B cell (primary cell): ENCODE data around the gene BSG. TPM values are rescaled to one million over a fixed set of nuclear protein-coding genes. Genes with fewer than 3 reads are reported as not detected.
A peak's percentile ranks its signal among the peaks of the same experiment; 100 is the strongest.

Source experiments
- ATAC-seq: fragments of 200-7000 bp; cut with Tn5 transposase; one replicate; pipeline ENCODE4 v1.10.0; 2021; ENCODE audit warnings: low read depth, mild to moderate bottlenecking, moderate number of reproducible peaks, moderate library complexity
- CTCF ChIA-PET: fragments of 350-600 bp; sonication (Branson Sonifier 250); formaldehyde crosslinking; loops from one replicate; lab custom pipeline; 2021; ENCODE audit warnings: antibody characterized with exemption, inconsistent platforms; lab: Charles Lee
- POLR2A ChIA-PET: fragments of 350-600 bp; sonication (Branson Sonifier 250); formaldehyde crosslinking; loops from one replicate; lab custom pipeline; 2021; ENCODE audit warnings: antibody characterized with exemption; lab: Charles Lee
- DNase-seq: peaks from one replicate; pipeline ENCODE4 v3.0.0; 2013
- H2AFZ ChIP-seq: 2 replicates; pipeline ENCODE4 v1.6.1; 2012; ENCODE audit warnings: mild to moderate bottlenecking, low read depth, low read length; ENCODE audit not compliant: insufficient read depth, poor library complexity, severe bottlenecking
- H3K27ac ChIP-seq, 2 donors: 1 replicate in 1 of 2; 2 replicates in 1 of 2; pipeline ENCODE4 v1.5.1; 2012 to 2013; ENCODE audit warnings: low read length in 2 of 2, mild to moderate bottlenecking in 2 of 2, moderate library complexity in 1 of 2
- H3K27me3 ChIP-seq, 4 experiments: fragments of 200-600 bp in 1 of 4; sonication (generic) in 1 of 4; replicated peaks in 1 of 4; 1 replicate in 2 of 4; 2 replicates in 2 of 4; pipeline versions ENCODE4 v1.6.1 to v1.7.0; 2013 to 2016; ENCODE audit warnings: low read length in 3 of 4, mild to moderate bottlenecking in 2 of 4, mixed read lengths in 1 of 4, moderate library complexity in 1 of 4; ENCODE audit not compliant: insufficient read depth in 4 of 4, control insufficient read depth in 3 of 4; ENCODE audit errors: control extremely low read depth in 1 of 4
- H3K36me3 ChIP-seq, 2 experiments: replicated peaks in 1 of 2; 1 replicate in 1 of 2; 2 replicates in 1 of 2; pipeline versions ENCODE4 v1.6.1 to v1.7.1; 2013; ENCODE audit warnings: low read length in 1 of 2; ENCODE audit not compliant: insufficient read depth in 2 of 2, control insufficient read depth in 1 of 2; ENCODE audit errors: control extremely low read depth in 1 of 2, extremely low read depth in 1 of 2
- H3K4me1 ChIP-seq, 2 donors: fragments of 200-600 bp in 1 of 2; sonication (generic) in 1 of 2; 1 replicate in 1 of 2; 2 replicates in 1 of 2; pipeline versions ENCODE4 v1.5.1 to v1.6.1; 2013 to 2017; ENCODE audit warnings: low read length in 2 of 2; ENCODE audit not compliant: control insufficient read depth in 2 of 2, insufficient read depth in 2 of 2
- H3K4me2 ChIP-seq: replicated peaks from 2 replicates; pipeline ENCODE3; 2012; ENCODE audit warnings: mild to moderate bottlenecking, low read depth, low read length; ENCODE audit not compliant: poor library complexity, severe bottlenecking
- H3K4me3 ChIP-seq, 5 experiments: fragments of 200-600 bp in 1 of 5; sonication (generic) in 1 of 5; 1 replicate in 3 of 5; 2 replicates in 2 of 5; pipeline versions ENCODE4 v1.5.1 to v1.7.0; 2011 to 2016; ENCODE audit warnings: low read length in 4 of 5, mild to moderate bottlenecking in 4 of 5, low read depth in 2 of 5, control low read depth in 1 of 5, moderate library complexity in 1 of 5; ENCODE audit not compliant: insufficient read depth in 1 of 5; ENCODE audit errors: control extremely low read depth in 1 of 5, extremely low read depth in 1 of 5
- H3K79me2 ChIP-seq: fragments of 200-600 bp; sonication (generic); one replicate; pipeline ENCODE4 v1.6.0; 2016; ENCODE audit warnings: low read length; ENCODE audit not compliant: control insufficient read depth, insufficient read depth
- H3K9ac ChIP-seq: fragments of 200-600 bp; sonication (generic); 2 replicates; pipeline ENCODE4 v1.6.1; 2017; ENCODE audit warnings: mild to moderate bottlenecking, low read length, moderate library complexity
- H3K9me3 ChIP-seq, 3 donors: one replicate each; pipeline versions ENCODE4 v1.6.1 to v1.7.1; 2013; ENCODE audit warnings: low read length in 2 of 3; ENCODE audit not compliant: control insufficient read depth in 2 of 3, insufficient read depth in 1 of 3; ENCODE audit errors: control extremely low read depth in 1 of 3
- H4K20me1 ChIP-seq: 2 replicates; pipeline ENCODE4 v1.6.0; 2012; ENCODE audit warnings: mild to moderate bottlenecking, low read length; ENCODE audit not compliant: insufficient read depth, control insufficient read depth, poor library complexity, severe bottlenecking
- H3K27ac Mint-ChIP-seq: one replicate; pipeline ENCODE4 v1.8.0; 2021; ENCODE audit warnings: mixed read lengths
- H3K27me3 Mint-ChIP-seq: one replicate; pipeline ENCODE4 v1.8.0; 2021; ENCODE audit warnings: mixed read lengths
- H3K4me1 Mint-ChIP-seq: one replicate; pipeline ENCODE4 v1.8.0; 2021; ENCODE audit warnings: mixed read lengths
- H3K4me3 Mint-ChIP-seq: one replicate; pipeline ENCODE4 v1.8.0; 2021; ENCODE audit warnings: mixed read lengths
- H3K9me3 Mint-ChIP-seq: one replicate; pipeline ENCODE4 v1.8.0; 2022; ENCODE audit warnings: mixed read lengths; ENCODE audit not compliant: insufficient read depth
- EZH2 ChIP-seq: IDR thresholded peaks from 2 replicates; pipeline ENCODE4 v1.6.1; 2012; ENCODE audit warnings: borderline replicate concordance, low read depth, mild to moderate bottlenecking, moderate library complexity, low read length; ENCODE audit not compliant: insufficient read depth, poor library complexity, severe bottlenecking
- WGBS: methylation state at CpG from one replicate; pipeline ENCODE4 v1.1.5; 2013; ENCODE audit warnings: missing lambda C conversion rate; ENCODE audit not compliant: insufficient coverage; 5-methylcytosine and 5-hydroxymethylcytosine counted together
- intact Hi-C: fragments of 100-400 bp; cut with micrococcal nuclease; formaldehyde crosslinking; loops from one replicate; pipeline ENCODE4 v1.10.0; 2022
- polyA plus RNA-seq: library from polyadenylated mRNA; depleted of rRNA; stranded (reverse); fragments of >200 nt; gene quantifications from 2 replicates; pipeline ENCODE4 v1.2.3, GENCODE V29; 2012
- total RNA-seq, 2 donors: library from RNA; stranded (reverse); fragments of 120-200 nt in 1 of 2; gene quantifications; 1 replicate in 1 of 2; 2 replicates in 1 of 2; pipeline versions ENCODE4 v1.2.3 to v1.2.4, GENCODE V29; 2013 to 2022
- TF ChIP-seq, protein P1 (sequence below): fragments of 200-600 bp; IDR thresholded peaks from one replicate; pipeline ENCODE4 v1.8.0; 2022; ENCODE audit warnings: antibody characterized with exemption, mild to moderate bottlenecking

Gene BSG
- total and polyA plus RNA-seq, 2 donors (not counting 1 experiment from before 2014, with no cell fraction given): 82.1 to 131 TPM

DNA sequence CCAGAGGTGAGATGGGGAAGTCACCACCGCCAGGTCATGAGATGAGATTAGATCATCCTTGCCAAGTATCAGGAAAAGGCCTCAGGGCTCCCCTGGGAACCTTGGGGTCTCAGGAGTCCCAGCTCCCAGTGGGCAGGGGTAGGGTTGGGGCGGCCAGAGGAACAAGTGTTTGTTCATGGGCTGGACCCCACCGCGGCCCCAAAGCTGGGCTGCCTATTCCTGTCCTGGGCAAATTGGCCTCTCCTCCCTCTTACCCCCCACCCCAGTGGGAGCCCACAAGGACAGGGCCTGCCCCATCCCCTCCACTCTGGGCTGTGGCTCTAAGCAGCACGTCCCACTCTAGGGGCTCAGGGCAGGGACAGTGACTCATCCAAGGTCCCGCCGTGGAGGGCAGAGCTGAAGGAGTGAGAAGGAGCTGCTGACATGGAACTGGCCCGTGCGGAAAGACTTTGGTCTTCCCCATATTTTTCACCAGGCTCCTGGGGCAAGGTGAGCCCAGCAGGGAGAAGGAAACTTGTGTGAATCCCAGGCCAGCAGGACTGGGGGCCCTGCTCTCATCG lies 13.2 kb downstream of the BSG start:
- Histone ChIP-seq H3K79me2 (no peaks in the 10 kb centered on the region), H3K36me3 (peaks cover 0 to 19% of the 10 kb centered on the region in 2 experiments), H3K4me2 (no peak overlapping the region), H3K27ac (no peak overlapping the region), H3K27me3 (peaks cover 0 to 37% (median 13%) of the 10 kb centered on the region in 4 experiments), H3K4me3 (no peak overlapping the region), H3K4me1 (peaks cover 16 to 17% of the 10 kb centered on the region in 2 donors), H3K9ac (no peak overlapping the region), H2AFZ (no peak overlapping the region), H4K20me1 (peaks cover 28% of the 10 kb centered on the region), H3K9me3 (peaks cover 0 to 5% (median 0%) of the 10 kb centered on the region in 3 donors)
- Mint-ChIP-seq H3K4me3 (no peak overlapping the region), H3K27me3 (peaks cover 12% of the 10 kb centered on the region), H3K27ac (no peak overlapping the region), H3K9me3 (no peaks in the 10 kb centered on the region), H3K4me1 (peaks cover 11% of the 10 kb centered on the region)
- POLR2A ChIA-PET: interaction anchor here (0.7 kb wide), 2 partner anchors 53 to 463 kb away, joined by 3 read pairs; no protein-coding TSS in a partner anchor
- intact Hi-C loops: no loop called here
- no peak for DNase-seq
- CTCF ChIA-PET: interaction anchor here (1.0 to 4.2 kb wide), 6 partner anchors 10 to 152 kb away, joined by 3 to 39 read pairs (median 8); no protein-coding TSS in a partner anchor
- TF ChIP-seq, protein P1, sequence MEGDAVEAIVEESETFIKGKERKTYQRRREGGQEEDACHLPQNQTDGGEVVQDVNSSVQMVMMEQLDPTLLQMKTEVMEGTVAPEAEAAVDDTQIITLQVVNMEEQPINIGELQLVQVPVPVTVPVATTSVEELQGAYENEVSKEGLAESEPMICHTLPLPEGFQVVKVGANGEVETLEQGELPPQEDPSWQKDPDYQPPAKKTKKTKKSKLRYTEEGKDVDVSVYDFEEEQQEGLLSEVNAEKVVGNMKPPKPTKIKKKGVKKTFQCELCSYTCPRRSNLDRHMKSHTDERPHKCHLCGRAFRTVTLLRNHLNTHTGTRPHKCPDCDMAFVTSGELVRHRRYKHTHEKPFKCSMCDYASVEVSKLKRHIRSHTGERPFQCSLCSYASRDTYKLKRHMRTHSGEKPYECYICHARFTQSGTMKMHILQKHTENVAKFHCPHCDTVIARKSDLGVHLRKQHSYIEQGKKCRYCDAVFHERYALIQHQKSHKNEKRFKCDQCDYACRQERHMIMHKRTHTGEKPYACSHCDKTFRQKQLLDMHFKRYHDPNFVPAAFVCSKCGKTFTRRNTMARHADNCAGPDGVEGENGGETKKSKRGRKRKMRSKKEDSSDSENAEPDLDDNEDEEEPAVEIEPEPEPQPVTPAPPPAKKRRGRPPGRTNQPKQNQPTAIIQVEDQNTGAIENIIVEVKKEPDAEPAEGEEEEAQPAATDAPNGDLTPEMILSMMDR: no peak
- no peak for ATAC-seq
- 86% methylated on average over 5 of the region's 10 CpGs for WGBS

DNA sequence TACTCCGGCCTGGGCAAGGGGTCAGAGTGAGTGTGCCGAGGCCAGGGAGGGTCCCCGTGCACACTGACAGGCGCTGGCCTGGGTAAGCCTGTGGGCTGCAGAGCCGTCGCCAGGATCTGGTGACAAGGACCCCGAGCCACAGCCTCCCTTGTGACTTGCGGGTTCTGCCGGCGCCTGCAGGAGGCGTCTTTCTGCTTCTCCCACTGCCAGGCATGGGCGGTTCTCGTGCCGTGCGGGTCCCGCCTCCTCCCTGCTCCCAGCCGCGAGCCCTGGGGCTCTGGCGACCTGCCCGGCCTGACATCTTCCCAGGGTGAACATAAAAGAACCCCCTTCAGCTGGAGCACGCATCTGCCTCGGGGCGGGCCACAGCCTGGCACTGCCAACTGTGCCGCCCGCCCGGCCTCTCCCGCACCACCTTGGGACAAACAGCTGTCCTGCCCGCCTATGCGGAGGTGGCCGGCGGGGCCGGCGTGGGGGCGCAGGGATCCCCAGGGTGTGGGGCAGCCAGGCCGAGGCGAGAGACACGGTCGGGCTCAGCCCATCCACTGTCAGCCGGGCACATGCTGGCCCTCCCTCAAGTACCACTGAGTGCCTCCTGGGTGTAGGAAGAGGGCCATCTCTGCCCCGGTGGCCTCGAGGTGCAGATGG lies 15.8 kb downstream of the BSG start:
- Histone ChIP-seq H3K27me3 (peaks cover 0 to 53% (median 21%) of the 10 kb centered on the region in 4 experiments), H2AFZ (peak overlapping the region; percentile 27), H3K79me2 (no peaks in the 10 kb centered on the region), H3K9ac (no peak overlapping the region), H3K4me2 (peak overlapping the region; percentile 66), H3K36me3 (no peaks in the 10 kb centered on the region), H3K4me1 (peaks cover 17% of the 10 kb centered on the region in 2 donors), H3K9me3 (peaks cover 0 to 14% (median 0%) of the 10 kb centered on the region in 3 donors), H3K27ac (no peak overlapping the region), H3K4me3 (no peak overlapping the region), H4K20me1 (peaks cover 14% of the 10 kb centered on the region)
- H3K9me3 Mint-ChIP-seq: no peaks in the 10 kb centered on the region
- 8% methylated on average over 39 of the region's 41 CpGs for whole genome bisulfite sequencing
- peaks cover 16% of the 10 kb centered on the region for H3K27me3 Mint-ChIP-seq
- no peak overlapping the region for H3K27ac Mint-ChIP-seq
- H3K4me3 Mint-ChIP-seq: peak overlapping the region; percentile 41
- intact Hi-C loops: loop anchor here (2.0 kb wide), 1 partner anchor 15 kb away; the partner anchor contains the start of gene BSG
- peak; percentile 65 for DNase-seq
- TF ChIP-seq, protein P1: peak; percentile 51
- peak; percentile 70 for TF ChIP-seq EZH2
- ChIA-PET CTCF (interaction anchor here (1.6 to 2.8 kb wide), 2 partner anchors 40 to 146 kb away, joined by 3 to 10 read pairs; no protein-coding TSS in a partner anchor), POLR2A (interaction anchor here (0.6 kb wide), 1 partner anchor 40 kb away, joined by 6 read pairs; no protein-coding TSS in a partner anchor)
- peaks cover 15% of the 10 kb centered on the region for H3K4me1 Mint-ChIP-seq
- peak; percentile 21 for ATAC-seq
